Upper lobe of left lung (tissue), 4 donors: ENCODE measurements around the gene DGKB.

Experiments used
- EP300 ChIP-seq, 4 donors: sonication (generic); formaldehyde crosslinking; IDR thresholded peaks; one replicate each; pipeline ENCODE4 v1.5.1; 2017; ENCODE audit warnings: antibody characterized with exemption in 4 of 4, control low read depth in 2 of 4
- POLR2A ChIP-seq, 4 donors: fragments of 450-650 bp; IDR thresholded peaks; one replicate each; pipeline ENCODE4 v1.5.1; 2016 to 2017; ENCODE audit warnings: antibody characterized with exemption in 4 of 4, mild to moderate bottlenecking in 2 of 4
- POLR2AphosphoS5 ChIP-seq, 2 donors: sonication (generic); formaldehyde crosslinking; IDR thresholded peaks; one replicate each; pipeline ENCODE4 v1.5.1; 2017; ENCODE audit warnings: antibody characterized with exemption in 2 of 2
- TF ChIP-seq, protein P1 (sequence below), 6 experiments: fragments of 450-650 bp in 4 of 6; fragments of 200-600 bp in 2 of 6; sonication (generic) in 2 of 6; IDR thresholded peaks; one replicate each; pipeline ENCODE4 v1.5.1; 2016 to 2019; ENCODE audit warnings: antibody characterized with exemption in 6 of 6

DNA sequence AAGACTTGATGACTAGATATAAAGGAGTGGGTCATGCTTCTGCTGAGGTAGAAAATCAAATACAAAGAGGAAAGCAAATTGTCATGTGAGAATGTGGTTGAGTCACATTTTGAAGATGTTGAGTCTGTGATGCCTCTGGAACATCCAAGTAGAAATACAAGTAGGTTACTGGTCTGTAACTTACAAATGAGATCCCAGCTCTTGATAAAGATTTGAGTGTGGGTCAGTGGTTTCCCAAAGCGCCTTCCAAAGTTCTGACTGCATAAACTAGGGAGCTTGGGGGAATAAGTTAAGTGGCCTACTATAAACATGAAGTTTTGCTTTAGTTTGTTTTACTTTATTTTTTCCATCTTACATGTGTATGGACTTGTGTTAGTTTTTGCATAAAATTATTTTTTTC, 768.8 kb downstream of the DGKB start:
- TF ChIP-seq, protein P1, sequence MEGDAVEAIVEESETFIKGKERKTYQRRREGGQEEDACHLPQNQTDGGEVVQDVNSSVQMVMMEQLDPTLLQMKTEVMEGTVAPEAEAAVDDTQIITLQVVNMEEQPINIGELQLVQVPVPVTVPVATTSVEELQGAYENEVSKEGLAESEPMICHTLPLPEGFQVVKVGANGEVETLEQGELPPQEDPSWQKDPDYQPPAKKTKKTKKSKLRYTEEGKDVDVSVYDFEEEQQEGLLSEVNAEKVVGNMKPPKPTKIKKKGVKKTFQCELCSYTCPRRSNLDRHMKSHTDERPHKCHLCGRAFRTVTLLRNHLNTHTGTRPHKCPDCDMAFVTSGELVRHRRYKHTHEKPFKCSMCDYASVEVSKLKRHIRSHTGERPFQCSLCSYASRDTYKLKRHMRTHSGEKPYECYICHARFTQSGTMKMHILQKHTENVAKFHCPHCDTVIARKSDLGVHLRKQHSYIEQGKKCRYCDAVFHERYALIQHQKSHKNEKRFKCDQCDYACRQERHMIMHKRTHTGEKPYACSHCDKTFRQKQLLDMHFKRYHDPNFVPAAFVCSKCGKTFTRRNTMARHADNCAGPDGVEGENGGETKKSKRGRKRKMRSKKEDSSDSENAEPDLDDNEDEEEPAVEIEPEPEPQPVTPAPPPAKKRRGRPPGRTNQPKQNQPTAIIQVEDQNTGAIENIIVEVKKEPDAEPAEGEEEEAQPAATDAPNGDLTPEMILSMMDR (IDR thresholded peaks at IDR 0.05), result no peak
- TF ChIP-seq EP300 (IDR thresholded peaks at IDR 0.05) (no peak), POLR2AphosphoS5 (IDR thresholded peaks at IDR 0.05) (no peak), POLR2A (IDR thresholded peaks at IDR 0.05) (no peak)
